ENCODE measurements around the gene CP.

DNA sequence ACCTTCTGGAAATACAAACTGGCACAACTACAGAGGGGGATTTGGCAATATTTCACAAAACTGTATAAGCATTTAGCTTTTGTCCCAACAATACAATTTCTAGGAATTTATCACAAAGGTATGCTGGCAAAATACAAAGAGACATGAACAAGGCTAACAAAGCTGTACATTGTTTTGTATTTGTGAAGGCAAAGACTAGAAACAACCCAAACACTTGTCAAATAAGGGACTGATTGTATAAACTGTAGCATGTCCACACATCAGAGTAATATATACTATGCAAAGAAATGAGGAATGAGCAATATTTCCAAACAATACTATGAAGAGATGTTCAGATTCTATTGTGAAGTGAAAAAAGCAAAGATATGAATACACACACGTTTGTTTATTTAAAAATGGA is 26.4 kb downstream of the CP start:
- no peak for TF ChIP-seq POLR2A (IDR thresholded peaks at IDR 0.05)
- TF ChIP-seq, protein P1, sequence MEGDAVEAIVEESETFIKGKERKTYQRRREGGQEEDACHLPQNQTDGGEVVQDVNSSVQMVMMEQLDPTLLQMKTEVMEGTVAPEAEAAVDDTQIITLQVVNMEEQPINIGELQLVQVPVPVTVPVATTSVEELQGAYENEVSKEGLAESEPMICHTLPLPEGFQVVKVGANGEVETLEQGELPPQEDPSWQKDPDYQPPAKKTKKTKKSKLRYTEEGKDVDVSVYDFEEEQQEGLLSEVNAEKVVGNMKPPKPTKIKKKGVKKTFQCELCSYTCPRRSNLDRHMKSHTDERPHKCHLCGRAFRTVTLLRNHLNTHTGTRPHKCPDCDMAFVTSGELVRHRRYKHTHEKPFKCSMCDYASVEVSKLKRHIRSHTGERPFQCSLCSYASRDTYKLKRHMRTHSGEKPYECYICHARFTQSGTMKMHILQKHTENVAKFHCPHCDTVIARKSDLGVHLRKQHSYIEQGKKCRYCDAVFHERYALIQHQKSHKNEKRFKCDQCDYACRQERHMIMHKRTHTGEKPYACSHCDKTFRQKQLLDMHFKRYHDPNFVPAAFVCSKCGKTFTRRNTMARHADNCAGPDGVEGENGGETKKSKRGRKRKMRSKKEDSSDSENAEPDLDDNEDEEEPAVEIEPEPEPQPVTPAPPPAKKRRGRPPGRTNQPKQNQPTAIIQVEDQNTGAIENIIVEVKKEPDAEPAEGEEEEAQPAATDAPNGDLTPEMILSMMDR (IDR thresholded peaks at IDR 0.05), result no peak
